T1000 (cell line): ENCODE data around the gene PAK5.

Experiments
- DNase-seq: peaks from one replicate; lab custom pipeline; 2025; ENCODE audit warnings: mixed read lengths; lab: John Stamatoyannopoulos, UW

PAK5 gene

GRCh38 chr20:9616455-9616805 is 222.4 kb downstream of the PAK5 start:
- DNase-seq = no peak

GRCh38 chr20:9615766-9616454 is 223.0 kb downstream of the PAK5 start:
- no peak for DNase-seq

- DNase-seq = no peak
Observed at GRCh38 chr20:9615118-9615517, 223.8 kb downstream of the PAK5 start.

GRCh38 chr20:9613871-9614270 is 225.0 kb downstream of the PAK5 start:
- no peak for DNase-seq

- no peak for DNase-seq
Observed at GRCh38 chr20:9611921-9612320, 227.0 kb downstream of the PAK5 start.

- DNase-seq = no peak
Observed at GRCh38 chr20:9610665-9611064, 228.2 kb downstream of the PAK5 start.

GRCh38 chr20:9609887-9610502 is 228.9 kb downstream of the PAK5 start:
- DNase-seq = peak; percentile 11

GRCh38 chr20:9608639-9609340 is 230.1 kb downstream of the PAK5 start:
- DNase-seq = no peak

DNA sequence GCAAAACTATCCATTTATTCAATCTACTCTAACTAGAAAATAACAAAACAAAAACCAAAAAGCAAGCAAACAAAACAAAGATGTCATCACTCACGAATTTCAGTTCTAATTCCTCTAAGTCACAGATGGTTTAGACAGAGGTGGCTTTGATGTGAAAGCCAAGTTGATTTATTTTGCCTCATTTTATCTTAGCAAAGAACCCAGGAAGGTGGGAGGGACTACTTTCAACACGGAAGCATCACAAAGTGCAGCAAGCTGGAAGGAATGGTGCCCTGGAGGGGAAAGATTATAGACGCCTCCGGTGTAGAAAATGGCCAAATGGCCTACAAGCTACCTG is 236.1 kb downstream of the PAK5 start:
- no peak for DNase-seq

DNA sequence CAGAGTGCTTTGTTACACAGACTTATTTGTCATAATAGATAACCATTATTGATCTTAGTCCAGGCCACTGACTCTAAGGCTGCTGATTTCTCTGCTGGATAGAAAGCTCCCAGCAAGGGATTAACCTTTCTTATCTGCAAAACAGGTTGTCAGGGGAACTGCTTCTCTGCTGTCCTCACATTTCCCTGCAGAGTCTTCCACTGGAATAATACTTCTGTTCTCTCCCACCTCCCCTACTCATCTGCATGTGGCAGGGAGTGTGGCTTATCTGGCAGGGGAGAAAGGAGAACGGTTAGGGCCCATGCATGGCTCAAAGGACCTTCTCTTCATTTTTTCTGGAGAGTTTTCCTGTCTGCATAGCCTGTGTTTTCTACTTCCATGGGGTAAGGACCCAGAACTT is 238.3 kb downstream of the PAK5 start:
- no peak for DNase-seq

DNA sequence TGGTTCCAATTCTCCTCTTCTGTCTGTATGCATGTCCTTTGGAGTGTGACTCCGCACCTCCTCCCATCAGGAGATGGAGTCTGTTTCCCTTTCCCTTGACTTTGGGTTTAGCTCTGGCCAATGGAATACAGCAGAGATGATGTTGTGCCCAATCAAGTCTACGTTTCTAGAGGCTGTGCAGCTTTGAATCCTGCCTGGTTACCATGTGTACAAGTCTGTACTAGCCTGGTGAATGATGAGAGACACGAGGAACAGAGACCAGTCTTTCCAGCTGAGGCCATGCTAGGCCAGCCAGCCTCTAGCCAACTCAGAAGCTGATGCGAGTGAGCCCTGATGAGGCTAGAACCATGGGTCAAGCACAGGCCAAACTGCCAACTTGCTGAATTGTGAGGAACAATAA is 241.3 kb downstream of the PAK5 start:
- no peak for DNase-seq

DNA sequence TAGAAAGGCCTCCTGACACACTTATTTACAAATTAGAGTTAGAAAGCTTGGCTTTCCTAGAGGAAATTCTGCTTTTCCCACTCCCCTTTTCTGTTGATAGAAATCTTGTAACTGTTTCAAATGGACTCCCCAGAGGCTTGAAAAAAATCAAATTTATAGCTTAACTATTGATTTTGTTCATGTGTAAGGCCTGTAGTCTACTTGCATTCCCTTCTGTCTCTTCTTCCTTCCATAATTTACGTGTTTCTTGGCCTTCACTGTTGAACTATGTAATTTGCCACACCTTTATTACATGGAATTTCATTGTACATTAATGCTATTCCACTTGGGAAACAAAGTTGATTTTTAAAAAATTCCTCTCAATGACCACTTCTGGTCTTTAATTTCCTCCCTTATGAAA is 243.1 kb downstream of the PAK5 start:
- DNase-seq = no peak

- DNase-seq = no peak
Observed at GRCh38 chr20:9594284-9594875, 244.5 kb downstream of the PAK5 start.

GRCh38 chr20:9592419-9592818 is 246.5 kb downstream of the PAK5 start:
- DNase-seq = no peak

DNA sequence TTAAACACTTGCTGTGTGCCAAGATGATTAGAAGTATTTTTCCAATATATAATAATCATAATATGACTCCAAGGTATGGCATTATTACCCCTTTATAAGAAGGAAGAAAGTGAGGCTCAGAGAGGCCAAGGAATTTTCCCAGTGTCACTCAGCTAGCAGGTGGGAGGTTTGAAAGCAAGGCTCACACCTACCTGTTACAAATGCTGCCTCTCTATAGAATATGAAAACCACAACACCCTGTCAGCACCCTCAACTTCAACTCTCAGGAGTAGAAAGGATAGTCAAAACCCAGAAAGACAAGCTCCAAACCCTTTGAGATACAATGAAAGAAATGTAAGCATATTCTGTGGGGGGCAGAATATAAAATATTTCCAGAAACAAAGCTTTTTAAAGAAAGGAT is 247.8 kb downstream of the PAK5 start:
- DNase-seq = no peak

- no peak for DNase-seq
Observed at GRCh38 chr20:9590189-9590588, 248.7 kb downstream of the PAK5 start.

- no peak for DNase-seq
Observed at GRCh38 chr20:9588706-9589105, 250.2 kb downstream of the PAK5 start.

DNA sequence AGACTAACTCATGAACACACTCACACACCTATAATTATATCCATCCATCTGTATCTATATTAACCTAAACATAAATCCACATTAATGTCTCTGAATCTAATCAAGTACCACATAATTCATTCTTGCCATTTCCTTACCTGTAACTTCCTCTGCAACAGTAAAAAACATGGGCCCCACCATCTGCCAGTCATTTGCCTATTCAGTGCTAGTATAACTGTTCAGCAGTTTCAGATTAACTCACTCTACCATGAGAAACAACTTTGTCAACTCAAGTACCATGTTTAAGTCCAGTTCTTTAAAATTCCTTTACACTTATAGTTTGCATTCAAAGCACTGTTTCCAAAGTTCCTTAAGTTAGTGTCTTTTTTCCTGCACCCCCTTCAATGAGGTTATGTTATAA is 255.7 kb downstream of the PAK5 start:
- no peak for DNase-seq

GRCh38 chr20:9582137-9582536 is 256.7 kb downstream of the PAK5 start:
- no peak for DNase-seq

DNA sequence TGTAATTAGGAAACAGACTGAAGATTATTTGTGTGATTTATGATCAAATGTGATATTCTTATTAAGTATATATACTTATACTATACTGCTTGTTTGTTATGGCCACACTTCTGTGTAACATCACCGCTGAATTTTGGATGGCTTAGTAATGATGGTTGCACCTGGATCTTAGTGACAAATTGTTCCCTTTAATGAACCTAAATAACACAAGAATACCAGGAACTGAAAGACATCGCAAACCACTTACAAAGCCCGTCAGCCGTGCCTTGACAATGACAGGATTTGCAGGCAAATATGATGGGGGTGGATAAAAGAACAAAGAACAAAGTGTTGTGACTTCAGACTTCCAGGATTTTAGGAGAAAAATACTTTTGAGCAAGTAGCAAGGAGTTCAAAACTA is 257.4 kb downstream of the PAK5 start:
- DNase-seq = no peak

DNA sequence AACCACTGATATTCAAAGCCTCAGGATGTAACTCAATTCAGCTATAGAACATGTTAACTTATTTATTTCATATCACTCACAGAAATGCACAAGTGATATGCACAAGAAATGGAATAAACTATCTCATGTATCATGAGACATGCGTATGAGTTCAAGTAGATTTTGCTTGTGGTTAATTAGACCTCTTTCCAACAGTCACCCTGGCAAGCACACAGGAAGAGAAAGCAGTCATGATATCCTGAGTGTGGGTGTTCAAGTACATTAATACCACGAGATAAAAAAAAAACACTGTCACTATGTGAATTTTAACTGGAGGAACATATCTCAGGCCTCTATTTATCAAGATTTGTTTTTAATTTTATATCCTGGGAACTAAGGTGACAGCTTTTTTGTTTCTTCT is 260.3 kb downstream of the PAK5 start:
- DNase-seq = no peak

DNA sequence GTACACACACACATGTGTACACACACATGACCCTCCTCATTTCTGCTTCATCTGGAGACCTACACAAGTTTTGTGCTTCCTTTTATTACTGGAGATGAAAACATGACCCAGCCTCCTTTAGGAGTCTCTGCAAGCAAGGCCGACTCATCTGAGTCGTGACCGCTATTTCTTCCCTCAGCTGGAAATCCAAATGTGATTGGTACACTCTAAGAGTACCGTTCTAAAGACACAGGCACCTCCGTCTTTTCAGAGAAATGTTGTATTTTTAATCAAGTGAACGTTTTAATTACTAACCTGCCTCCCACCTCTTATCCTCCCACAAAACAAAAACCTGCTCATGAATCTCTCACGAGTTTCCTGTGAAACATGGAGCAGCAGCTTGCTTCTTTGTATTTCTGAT is 261.5 kb downstream of the PAK5 start:
- DNase-seq = no peak

DNA sequence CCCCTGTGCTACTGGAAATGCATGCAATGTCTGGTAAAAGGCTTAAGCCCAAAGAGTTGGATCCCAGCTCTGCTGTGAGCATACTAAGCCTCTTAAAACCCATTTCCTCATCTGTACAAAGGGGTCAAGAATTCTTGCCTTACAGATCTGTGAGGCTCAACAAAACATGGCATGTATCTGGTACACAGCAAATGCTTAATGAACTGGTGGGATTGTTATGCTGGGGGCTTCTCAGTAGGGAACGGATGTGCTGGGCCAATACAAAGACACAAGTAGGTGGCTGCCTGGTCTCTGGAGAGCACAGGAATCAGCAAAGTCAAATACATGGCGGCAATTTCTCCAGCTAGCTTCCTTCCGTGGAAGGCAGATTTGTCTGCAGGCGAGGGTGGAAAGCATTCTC is 262.2 kb downstream of the PAK5 start:
- no peak for DNase-seq
